Epithelial cell of prostate (primary cell): ENCODE data around the gene NMU.
"Not testable (repeated sequence)": the region's sequence is repeated elsewhere in the genome, so short reads cannot be mapped to it uniquely, and the experiment has no call there.

Experiments
- DNase-seq: peaks from one replicate; pipeline ENCODE4 v3.0.0-alpha.2; 2011; ENCODE audit warnings: low read depth, low spot score
- H3K27ac ChIP-seq: fragments of 450-650 bp; 2 replicates; pipeline ENCODE4 v1.5.1; 2017; ENCODE audit warnings: mild to moderate bottlenecking

The NMU gene

DNA sequence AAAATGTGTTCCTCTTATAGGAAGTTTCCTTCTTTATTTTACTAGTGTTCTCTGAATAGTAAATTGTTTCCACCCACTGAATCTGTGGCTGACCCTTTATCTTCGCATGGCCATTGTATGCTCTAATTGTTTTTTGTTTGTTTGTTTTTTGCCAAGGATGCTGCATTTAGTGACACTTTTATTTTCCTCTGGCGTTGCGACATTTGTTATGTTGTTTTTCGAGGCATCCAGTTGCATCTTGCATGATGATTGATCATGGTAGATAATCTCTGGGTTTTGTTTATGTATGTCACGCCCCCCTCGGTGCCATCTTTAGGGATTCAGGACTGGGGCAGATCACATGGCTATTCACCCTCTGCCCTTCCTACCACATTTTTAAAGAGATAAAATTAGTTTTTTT, 2.2 kb downstream of the NMU start:
- H3K27ac ChIP-seq = no peak overlapping the region

DNA sequence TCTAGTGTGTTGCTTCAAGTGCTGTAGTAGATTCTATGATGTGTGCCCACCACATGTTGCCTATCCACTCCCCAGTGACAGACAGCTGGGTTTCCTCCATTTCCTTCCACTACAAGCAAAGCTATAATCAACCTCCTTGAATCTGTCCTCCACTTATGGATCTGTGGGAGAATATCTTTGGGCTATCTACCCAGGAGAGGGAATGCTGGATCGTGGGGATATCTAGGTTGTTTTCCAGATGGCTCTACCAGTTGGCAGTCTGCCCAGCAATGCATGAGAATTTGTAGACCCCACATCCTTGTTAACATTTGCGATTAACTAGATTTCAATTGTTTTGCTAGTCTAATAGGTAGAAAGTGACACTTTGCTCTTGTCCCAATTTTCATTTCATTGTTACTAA, 10.3 kb downstream of the NMU start:
- no peak overlapping the region for H3K27ac ChIP-seq
- DNase-seq = no peak

More for the DNA sequence above, 2.2 kb downstream of the NMU start:
- DNase-seq = no peak

DNA sequence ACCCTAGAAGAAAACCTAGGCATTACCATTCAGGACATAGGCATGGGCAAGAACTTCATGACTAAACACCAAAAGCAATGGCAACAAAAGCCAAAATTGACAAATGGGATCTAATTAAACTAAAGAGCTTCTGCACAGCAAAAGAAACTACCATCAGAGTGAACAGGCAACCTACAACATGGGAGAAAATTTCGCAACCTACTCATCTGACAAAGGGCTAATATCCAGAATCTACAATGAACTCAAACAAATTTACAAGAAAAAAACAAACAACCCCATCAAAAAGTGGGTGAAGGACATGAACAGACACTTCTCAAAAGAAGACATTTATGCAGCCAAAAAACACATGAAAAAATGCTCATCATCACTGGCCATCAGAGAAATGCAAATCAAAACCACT, 12.0 kb downstream of the NMU start:
- not testable (repeated sequence) for DNase-seq, H3K27ac ChIP-seq

DNA sequence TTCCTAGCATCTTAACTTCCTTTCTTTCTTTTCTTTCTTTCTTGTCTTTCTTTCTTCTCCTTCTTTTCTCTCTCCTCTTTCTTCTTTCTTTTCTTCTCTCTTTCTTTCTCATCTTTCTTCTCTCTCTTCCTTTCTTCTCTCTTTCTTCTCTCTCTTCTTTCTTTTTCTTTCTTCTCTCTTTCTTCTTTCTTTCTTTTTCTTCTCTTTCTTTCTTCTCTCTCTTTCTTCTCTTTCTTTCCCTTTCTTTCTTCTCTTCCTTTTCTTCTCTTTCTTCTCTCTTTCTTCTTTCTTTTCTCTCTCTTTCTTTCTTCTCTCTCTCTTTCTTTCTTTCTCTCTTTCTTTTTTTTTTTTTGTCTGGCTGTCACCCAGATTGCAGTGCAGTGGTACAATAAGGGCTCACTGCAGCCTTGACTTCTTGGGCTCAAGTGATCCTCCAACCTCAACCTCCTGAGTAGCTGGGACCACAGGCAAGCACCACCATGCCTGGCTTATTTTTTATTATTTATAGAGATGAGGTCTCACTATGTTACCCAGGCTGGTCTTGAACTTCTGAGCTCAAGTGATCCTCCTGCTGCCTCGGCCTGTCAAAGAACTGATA, 17.5 kb downstream of the NMU start:
- no peak overlapping the region for H3K27ac ChIP-seq
- DNase-seq = no peak

DNA sequence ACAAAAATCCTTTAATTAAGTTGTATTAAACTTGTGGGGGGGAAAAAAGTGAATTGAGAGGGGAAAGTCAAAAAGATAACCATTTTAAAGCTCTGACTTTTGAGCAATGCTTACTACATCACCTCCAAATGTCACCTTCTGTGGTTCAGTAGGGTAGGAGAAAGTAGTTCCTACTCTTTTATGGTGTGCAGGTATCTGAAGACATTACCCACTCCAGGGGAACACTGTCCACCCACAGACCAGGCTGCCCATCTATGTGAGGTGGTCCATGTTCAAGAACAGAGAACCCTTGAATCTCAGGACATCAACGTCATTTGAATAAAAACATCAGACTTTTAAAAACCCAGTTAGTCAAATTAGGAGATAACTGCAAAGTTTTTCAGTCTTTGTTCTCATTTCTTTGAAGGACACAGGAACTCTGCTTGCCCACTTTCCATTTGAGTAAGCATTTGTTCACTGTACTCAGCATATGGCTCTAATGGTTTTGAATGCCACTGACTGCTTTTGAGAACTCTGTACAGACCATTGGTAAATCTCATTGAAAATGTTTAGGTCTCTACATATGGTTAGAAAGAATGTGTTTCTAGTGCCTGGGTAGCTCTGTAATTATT, 18.4 kb downstream of the NMU start:
- no peak for DNase-seq
- H3K27ac ChIP-seq = no peak overlapping the region

DNA sequence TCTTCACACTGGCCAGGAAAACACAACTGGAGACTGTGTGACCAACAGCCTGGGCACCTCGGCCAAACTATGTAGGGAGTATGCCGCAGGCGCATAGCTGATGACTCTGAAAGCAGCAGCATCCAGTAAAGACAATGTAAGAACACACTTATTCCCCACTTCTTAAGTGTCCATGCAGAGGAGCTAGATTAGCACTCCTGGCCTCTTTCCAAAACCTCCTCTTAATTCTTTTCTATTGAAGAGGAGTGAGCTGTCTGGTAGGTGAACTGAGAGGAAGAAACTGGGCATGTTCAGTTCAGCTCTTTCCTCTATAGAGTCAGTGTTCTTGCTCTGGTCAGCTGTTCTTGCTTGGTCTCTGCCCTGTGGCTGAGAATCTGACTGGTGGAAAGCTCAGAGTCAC, 21.1 kb downstream of the NMU start:
- DNase-seq = no peak
- H3K27ac ChIP-seq = no peak overlapping the region

DNA sequence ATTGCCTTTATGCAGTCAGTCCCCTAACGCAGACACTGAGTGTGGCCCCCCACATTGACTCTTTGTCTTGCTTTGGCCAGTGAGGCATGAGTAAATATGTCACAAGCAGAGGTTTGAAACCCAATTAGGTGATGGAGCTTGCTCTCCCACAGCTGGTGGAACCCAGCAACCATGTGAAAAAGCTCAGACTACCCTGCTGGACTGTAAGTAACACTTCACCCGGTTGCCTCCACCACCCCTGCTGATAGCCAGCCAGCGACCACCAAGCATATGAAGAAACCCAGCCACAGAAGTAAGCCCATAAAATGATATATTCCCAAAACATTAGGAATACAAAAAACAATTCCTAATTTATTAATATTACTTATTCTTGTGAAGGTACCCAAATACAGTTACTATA, 22.5 kb downstream of the NMU start:
- no peak overlapping the region for H3K27ac ChIP-seq
- DNase-seq = no peak

DNA sequence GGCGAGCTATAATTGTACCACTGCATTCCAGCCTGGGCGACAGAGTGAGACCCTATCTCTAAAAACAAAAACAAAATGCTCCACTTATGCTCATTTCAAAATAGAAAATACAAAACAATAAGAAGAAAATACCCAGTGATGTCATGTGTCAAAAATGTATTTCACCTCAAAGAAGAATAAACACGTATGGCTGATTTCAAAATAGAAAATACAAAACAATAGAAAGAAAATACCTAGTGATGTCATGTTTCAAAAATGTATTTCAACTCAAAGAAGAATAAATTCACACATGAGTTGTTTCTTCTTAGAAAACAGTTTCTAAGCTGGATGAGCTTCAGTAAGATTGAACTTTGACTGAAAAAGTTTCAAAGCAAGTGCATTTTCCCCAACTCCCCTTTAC, 23.8 kb downstream of the NMU start:
- peak overlapping the region; percentile 93 for H3K27ac ChIP-seq
- no peak for DNase-seq

DNA sequence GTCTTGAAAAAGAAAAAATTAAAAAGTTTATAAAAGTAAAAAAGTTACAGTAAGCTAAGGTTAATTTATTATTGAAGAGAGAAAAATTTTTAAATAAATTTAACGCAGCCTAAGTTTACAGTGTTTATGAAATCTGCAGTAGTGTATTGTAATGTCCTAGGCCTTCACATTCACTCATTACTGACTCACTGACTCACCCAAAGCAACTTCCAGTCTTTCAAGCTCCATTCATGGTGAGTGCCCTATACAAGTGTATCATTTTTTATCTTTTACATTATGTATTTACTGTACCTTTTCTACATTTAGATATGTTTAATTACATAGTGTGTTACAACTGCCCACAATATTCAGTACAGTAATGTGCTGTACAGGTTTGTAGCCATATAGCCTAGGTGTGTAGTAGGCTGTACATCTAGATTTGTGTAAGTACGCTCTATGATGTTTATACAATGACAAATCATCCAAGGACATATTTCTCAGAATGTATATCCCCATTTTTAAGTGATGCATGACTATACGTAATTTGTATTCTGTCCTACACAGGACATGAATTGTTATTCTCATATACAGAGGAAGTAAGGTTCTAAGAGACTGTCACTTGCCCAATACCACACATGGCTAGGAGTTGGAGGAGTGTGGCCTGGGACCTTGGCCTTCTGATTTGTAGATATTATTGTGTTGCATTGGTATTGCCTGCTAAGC, 24.6 kb downstream of the NMU start:
- no peak for DNase-seq
- peak overlapping the region; percentile 93 for H3K27ac ChIP-seq

DNA sequence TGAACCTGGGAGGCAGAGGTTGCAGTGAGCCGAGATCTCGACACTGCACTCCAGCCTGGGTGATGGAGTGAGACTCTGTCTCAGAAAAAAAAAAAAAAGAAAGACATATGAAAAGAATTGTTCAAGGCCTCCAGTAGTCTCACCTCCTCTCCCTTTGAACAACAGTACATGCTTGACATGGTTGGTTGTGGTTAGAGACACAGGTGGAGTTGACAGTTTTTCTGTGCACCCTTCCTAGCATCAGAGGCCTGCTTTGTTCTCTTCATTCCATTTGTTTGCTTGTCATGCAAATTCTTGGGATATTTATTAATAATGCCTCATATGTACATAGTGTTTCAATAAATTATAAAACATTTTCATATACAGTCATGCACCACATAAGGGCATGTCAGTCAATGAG, 25.7 kb downstream of the NMU start:
- peak overlapping the region; percentile 93 for H3K27ac ChIP-seq
- no peak for DNase-seq

DNA sequence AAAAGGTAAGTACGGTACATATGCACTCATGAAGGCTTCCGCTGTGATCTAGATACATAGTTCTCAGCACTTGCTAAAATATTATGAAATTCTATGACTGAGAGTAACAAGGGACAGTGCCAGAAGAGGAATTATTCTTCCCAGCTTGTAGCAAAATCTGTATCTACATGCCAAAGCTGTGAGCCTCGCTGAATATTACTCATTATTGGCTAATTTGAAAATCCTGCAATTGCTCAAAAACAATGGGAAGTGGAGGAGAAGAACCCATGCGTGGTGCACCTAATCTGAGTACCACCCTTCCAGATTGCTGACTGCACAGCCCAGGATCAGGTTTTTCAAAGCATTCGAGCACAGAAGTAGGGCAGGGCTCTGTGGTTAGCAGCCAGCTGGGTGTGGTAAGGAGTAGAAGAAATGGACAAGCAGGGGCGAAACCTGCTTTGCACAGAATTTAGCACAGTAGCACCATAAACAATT, 26.7 kb downstream of the NMU start:
- peak; percentile 93 for DNase-seq
- peak overlapping the region; percentile 93 for H3K27ac ChIP-seq

DNA sequence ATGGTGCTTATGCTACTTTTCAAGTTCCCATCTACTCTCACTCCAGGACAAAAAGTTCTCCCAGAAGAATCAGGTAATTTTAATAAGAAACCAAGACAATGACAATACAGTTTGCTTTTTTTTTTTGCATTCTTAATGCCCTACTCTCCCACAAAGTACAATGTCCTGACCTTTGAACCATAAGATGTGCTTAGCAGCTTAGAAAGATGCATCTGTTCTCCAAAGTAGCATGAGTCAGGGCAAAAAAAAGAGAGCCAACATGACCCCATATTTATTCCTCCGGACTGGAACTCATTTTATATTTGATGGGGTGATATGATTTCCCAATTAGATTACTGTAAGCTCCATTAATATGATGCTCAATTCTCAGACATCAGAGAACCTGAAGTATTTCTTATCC, 27.5 kb downstream of the NMU start:
- peak overlapping the region; percentile 93 for H3K27ac ChIP-seq
- no peak for DNase-seq

DNA sequence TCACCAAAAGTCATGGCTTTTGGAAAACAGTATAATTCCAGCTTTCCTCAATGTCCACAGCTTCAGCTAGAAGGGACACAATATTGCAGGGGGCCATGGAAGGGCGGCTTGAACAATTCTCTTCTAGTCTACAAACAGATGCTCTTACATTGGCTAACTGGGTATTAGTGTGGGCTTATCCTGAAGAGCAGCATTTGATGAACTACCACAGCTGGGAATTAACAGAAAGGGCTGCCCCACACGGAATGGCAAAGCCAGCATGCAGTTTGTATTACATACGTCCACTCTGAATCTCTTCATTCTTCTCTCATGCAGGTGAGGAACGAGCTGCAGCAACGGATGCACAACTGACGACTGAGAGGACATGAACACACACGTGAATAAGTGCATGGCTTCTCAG, 31.1 kb downstream of the NMU start:
- H3K27ac ChIP-seq = no peak overlapping the region
- no peak for DNase-seq

DNA sequence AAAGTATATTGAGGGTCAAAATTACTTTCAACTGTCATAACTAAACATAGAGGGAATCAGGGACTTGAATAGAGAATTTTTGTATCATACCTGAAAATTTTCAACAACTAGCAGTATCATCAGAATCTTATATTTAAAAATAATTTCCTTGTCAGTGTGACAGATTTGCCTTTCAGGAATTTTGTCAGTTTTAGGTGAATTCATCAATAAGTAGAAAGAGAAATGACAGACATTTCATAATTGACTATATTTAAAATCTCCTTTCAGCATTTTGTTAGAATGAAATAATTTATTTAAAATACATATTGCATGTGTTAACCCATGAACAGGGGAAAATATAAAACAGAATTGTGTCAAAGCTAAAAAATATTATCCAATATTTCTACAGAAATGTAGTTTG, 35.5 kb downstream of the NMU start:
- no peak for DNase-seq
- no peak overlapping the region for H3K27ac ChIP-seq

DNA sequence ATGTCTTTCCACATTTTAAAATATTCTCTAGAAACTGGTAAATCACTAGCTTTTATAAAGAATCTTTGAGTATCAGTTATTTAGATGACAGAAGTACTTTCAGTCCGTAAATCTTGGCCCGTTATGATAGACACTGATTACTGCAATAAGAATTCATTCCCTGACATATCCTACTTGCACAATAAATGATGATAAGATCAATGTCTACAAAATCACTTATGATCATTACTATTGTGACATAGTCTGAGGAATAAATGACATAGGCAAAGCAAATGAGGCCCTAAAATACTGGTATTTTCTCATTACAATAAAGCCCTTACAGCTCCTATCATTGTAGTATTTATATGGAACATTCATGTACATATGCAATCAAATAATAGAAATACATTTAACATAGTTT, 37.5 kb downstream of the NMU start:
- no peak for DNase-seq
- H3K27ac ChIP-seq = no peak overlapping the region

DNA sequence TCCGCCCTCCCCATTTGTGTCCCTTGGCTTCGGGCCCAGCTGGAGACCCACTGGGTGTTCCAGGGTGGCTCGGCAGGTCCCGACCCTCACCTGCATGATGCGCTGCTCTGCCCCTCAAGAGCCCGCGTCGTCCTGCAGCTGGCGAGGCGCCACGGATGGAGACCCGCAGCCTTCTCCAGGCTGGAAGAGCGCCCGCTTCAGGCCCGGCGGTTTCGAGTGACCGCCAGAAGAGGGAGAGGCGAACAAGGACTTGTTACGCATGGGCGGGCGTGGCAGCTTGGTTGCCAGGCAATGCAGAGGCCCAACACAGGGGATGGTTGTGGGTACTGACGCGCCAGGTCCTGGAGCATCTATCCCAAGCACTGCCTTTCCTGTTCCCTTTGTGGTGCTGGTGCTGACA, 44.1 kb downstream of the NMU start, which contains the start of gene PDCL2:
TSS of gene PDCL2 (minus strand) at position 232 of the 400 bp plus-strand sequence. CDS start at position 96, 136 bp downstream.
- H3K27ac ChIP-seq = no peak within 1 kb of the TSS
- no peak for DNase-seq

DNA sequence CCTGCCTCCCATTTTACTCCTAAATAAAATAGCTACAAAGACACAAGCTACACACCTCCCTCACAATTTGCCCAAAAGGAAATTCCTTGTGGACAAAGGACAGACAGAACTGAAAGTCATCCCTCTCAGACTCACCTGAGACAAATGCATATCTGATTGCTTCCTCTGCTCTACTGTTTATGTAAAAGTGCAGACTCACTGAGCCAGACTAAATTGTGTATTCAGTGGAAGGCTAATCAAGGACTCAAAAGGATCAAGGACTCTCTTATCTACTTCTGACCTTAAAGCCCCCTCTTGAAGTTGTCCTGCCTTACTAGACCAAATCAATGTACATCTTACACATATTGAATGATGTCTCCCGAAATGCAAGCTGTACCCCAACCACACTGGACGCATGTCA, 47.9 kb downstream of the NMU start:
- H3K27ac ChIP-seq = no peak overlapping the region
- DNase-seq = no peak

DNA sequence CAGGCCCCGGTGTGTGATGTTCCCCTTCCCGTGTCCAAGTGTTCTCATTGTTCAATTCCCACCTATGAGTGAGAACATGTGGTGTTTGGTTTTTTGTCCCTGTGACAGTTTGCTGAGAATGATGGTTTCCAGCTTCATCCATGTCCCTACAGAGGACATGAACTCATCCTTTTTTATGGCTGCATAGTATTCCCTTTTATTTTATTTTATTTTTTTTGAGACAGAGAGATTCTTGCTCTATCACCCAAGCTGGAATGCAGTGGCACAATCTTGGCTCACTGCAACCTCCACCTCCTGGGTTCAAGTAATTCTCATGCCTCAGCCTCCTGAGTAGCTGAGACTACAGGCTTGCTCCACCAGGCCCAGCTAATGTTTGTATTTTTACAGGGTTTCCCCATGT, 53.3 kb downstream of the NMU start:
- not testable (repeated sequence) for DNase-seq, H3K27ac ChIP-seq

DNA sequence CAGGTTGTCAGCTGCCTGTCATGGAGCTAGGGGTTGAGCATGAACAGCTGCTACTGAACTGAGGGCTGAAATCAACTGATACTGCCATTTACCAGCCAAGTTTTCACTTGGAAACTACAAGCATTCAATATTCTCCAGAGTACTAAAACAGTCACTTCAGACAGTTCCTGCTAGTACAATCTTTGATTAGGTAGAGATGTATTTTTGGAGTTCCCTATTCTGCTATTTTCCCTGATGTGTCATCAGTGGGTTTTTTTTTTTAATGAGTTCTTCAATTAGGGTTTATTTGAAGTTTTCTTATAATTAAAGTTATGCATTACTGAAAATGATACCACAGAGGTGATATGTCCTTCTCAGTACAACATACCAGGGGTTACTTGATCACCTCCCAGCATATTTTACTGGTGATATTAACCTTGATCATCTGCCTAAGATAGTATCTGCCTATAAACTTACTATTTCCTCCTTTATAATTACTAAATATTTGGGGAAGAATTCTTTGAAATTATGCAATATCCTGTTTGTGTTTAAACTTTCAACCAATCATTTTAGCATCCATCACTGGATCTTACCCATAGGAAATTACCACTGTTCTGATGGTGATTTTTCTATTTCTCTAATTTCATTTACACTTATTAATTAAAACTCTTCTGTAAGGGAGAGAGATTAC, 57.6 kb downstream of the NMU start:
- DNase-seq = no peak
- H3K27ac ChIP-seq = no peak overlapping the region

DNA sequence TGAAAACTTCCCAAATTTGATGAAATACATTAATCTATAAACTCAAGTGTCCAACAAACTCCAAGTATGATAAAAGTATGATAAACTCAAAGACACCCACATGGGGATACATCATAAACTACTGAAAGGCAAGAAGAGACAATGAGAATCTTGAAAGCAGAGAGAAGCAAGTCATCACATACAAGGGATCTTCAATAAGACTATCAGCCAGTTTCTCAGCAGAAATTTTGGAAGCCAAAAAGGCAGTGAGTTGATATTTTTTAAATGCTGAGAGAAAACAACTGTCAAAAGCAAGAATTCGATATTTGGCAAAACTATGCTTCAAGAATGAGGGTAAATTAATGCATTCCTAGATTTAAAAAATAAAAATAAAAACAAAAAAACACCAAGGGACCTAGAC, 60.6 kb downstream of the NMU start:
- no peak for DNase-seq
- no peak overlapping the region for H3K27ac ChIP-seq

DNA sequence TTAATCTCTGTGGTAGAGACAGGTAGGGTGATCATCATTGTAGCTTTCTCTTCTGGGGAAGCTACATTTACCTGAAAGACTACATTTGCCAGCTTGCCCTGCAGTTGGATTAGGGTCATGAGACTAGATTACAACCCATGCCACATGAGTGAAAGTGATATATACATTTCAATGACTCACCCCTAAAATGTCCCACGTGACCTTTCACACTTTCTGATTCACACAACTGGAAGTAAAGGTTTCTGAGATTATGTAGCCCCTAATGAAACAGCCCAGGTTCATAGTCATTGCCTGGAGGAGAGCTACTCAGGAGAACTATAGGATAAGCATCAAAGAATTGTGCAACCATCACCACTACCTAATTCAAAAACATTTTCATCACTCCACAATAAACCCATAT, 61.8 kb downstream of the NMU start:
- H3K27ac ChIP-seq = no peak overlapping the region
- DNase-seq = no peak
